ENCODE measurements around the gene ANO2. TPM values are rescaled to one million over a fixed set of nuclear protein-coding genes. Genes with fewer than 3 reads are reported as not detected.

ANO2 gene
- total and polyA plus RNA-seq, 8 donors = 0.44 to 16.9 (median 3.8) TPM; not detected in 1

DNA sequence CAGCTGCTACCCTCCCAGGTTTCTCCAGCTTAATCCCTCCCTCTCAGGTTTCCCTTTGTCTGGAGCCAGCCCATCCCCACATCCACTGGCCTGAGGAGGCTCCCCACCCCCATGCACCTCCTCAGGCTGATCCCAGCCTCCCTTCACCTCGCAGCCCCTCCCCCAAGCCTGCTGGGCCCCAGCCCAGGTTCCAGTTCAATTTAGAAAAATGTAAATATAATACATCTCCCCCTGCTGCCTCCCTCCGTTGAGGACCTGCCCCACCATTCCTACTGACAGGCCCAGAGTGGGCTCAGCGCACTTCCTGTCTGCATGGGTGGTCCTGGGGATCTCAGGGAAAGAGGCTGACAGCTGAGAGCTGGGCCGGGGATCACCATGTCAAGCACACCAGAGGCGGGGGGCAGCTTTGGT lies 357.3 kb downstream of the ANO2 start:
- no peaks in the 10 kb centered on the region for H3K9me3 ChIP-seq
- intact Hi-C loops (cut with DNase I; ENCODE audit: low total_unique reads) = no loop called here
- peak in 1 of 2 donors; percentile 36 for DNase-seq
- 47 to 74% (median 57%) methylated on average over 5 of the region's 5 CpGs for WGBS, 5 donors
- H3K27ac ChIP-seq = no peak overlapping the region
- no peak for TF ChIP-seq EP300 (IDR thresholded peaks at IDR 0.05)
- TF ChIP-seq, protein P1, sequence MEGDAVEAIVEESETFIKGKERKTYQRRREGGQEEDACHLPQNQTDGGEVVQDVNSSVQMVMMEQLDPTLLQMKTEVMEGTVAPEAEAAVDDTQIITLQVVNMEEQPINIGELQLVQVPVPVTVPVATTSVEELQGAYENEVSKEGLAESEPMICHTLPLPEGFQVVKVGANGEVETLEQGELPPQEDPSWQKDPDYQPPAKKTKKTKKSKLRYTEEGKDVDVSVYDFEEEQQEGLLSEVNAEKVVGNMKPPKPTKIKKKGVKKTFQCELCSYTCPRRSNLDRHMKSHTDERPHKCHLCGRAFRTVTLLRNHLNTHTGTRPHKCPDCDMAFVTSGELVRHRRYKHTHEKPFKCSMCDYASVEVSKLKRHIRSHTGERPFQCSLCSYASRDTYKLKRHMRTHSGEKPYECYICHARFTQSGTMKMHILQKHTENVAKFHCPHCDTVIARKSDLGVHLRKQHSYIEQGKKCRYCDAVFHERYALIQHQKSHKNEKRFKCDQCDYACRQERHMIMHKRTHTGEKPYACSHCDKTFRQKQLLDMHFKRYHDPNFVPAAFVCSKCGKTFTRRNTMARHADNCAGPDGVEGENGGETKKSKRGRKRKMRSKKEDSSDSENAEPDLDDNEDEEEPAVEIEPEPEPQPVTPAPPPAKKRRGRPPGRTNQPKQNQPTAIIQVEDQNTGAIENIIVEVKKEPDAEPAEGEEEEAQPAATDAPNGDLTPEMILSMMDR (IDR thresholded peaks at IDR 0.05) = no peak
- no peak for TF ChIP-seq POLR2A (IDR thresholded peaks at IDR 0.05)
- no peak for TF ChIP-seq POLR2AphosphoS5 (IDR thresholded peaks at IDR 0.05)
- H3K4me1 ChIP-seq = no peaks in the 10 kb centered on the region
- no peak overlapping the region for H3K4me3 ChIP-seq
- no peaks in the 10 kb centered on the region for H3K27me3 ChIP-seq
- no peaks in the 10 kb centered on the region for H3K36me3 ChIP-seq

DNA sequence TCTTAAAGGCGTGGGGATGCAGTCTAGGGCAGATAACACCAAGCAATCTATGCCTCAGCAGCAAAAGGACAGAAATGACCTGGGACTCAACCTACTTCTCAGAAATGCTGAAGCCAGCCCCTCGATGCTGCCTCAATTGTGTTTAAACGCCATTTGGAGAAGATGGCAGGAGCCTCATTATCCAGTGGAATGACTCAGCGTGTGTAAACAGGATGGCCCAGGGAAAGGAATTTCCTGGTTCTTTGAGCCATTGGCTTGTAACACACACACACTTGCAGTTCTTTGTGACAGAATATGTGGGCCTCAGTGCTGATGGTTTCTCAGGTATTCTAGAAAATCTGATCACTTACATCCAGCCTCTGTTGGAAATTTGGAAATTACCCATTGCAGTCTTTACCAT lies 358.9 kb downstream of the ANO2 start:
- H3K27me3 ChIP-seq = no peaks in the 10 kb centered on the region
- no peaks in the 10 kb centered on the region for H3K36me3 ChIP-seq
- H3K9me3 ChIP-seq = no peaks in the 10 kb centered on the region
- no peak overlapping the region for H3K27ac ChIP-seq
- DNase-seq = no peak
- intact Hi-C loops (cut with DNase I; ENCODE audit: low total_unique reads) = no loop called here
- WGBS, 5 donors = 37 to 59% (median 47%) methylated on average over 4 of the region's 4 CpGs
- H3K4me1 ChIP-seq = peaks cover 0 to 3% (median 0%) of the 10 kb centered on the region in 4 donors
- TF ChIP-seq EP300 (IDR thresholded peaks at IDR 0.05) (no peak), POLR2A (IDR thresholded peaks at IDR 0.05) (no peak), POLR2AphosphoS5 (IDR thresholded peaks at IDR 0.05) (no peak)
- TF ChIP-seq, protein P1 (IDR thresholded peaks at IDR 0.05) = no peak
- no peak overlapping the region for H3K4me3 ChIP-seq

DNA sequence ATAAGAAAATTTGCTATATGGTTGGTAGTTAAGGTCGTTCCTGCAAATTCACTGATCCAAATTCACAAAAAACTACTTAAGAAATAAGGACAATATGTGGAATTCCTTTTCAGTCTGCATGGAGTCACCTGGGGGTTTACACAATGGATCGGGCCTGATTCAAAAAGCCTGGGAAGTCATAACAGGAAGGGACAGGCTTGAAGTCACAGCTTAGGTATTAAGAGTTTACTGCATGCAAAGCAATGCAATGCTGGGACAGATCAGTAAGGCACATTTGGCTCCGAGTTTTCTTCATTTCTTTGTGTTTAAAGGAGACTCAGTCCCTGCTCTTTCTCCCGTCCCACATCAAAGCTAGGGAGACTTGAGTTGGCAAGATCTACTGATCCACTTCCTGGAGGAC lies 359.9 kb downstream of the ANO2 start:
- Histone ChIP-seq H3K27ac (no peak overlapping the region), H3K4me1 (peaks cover 0 to 7% (median 0%) of the 10 kb centered on the region in 4 donors), H3K9me3 (no peaks in the 10 kb centered on the region), H3K27me3 (no peaks in the 10 kb centered on the region), H3K4me3 (no peak overlapping the region), H3K36me3 (no peaks in the 10 kb centered on the region)
- DNase-seq = no peak
- WGBS, 5 donors = 55 to 67% (median 61%) methylated on average over 4 of the region's 4 CpGs
- intact Hi-C loops (cut with DNase I; ENCODE audit: low total_unique reads) = no loop called here
- TF ChIP-seq POLR2A (IDR thresholded peaks at IDR 0.05) (no peak), EP300 (IDR thresholded peaks at IDR 0.05) (no peak), POLR2AphosphoS5 (IDR thresholded peaks at IDR 0.05) (no peak)
- TF ChIP-seq, protein P1 (IDR thresholded peaks at IDR 0.05) = no peak

GRCh38 chr12:5584412-5585175 lies 360.5 kb downstream of the ANO2 start:
- Histone ChIP-seq H3K4me1 (peaks cover 0 to 7% (median 0%) of the 10 kb centered on the region in 4 donors), H3K4me3 (no peak overlapping the region), H3K27me3 (no peaks in the 10 kb centered on the region), H3K36me3 (no peaks in the 10 kb centered on the region), H3K27ac (no peak overlapping the region), H3K9me3 (no peaks in the 10 kb centered on the region)
- intact Hi-C loops (cut with DNase I; ENCODE audit: low total_unique reads) = no loop called here
- no peak for TF ChIP-seq POLR2AphosphoS5 (IDR thresholded peaks at IDR 0.05)
- no peak for TF ChIP-seq POLR2A (IDR thresholded peaks at IDR 0.05)
- TF ChIP-seq EP300 (IDR thresholded peaks at IDR 0.05) = no peak
- TF ChIP-seq, protein P1 (IDR thresholded peaks at IDR 0.05) = no peak
- DNase-seq = no peak
- 71 to 81% (median 79%) methylated on average over 9 of the region's 9 CpGs for WGBS, 5 donors

Data from stomach (tissue), 9 donors.